ENCODE data around the gene RHOH.

Gene RHOH

GRCh38 chr4:40246011-40246900, 49.4 kb downstream of the RHOH start:
- Histone ChIP-seq H3K4me2 (no peak overlapping the region), H3K27ac (no peak overlapping the region), H2AFZ (ENCODE audit: low read depth) (no peak overlapping the region), H3K9ac (no peak overlapping the region), H3K79me2 (ENCODE audit: insufficient read depth, low read depth) (no peaks in the 10 kb centered on the region), H3K27me3 (ENCODE audit: insufficient read depth, low read depth) (no peaks in the 10 kb centered on the region), H3K4me3 (IDR thresholded peaks at IDR 0.05; ENCODE audit: insufficient read depth, low read depth, low read length) (no peak overlapping the region), H3K36me3 (ENCODE audit: insufficient read depth) (no peaks in the 10 kb centered on the region), H3K4me1 (ENCODE audit: low read depth, poor library complexity, severe bottlenecking) (no peaks in the 10 kb centered on the region), H4K20me1 (ENCODE audit: insufficient read depth) (no peaks in the 10 kb centered on the region)
- TF ChIP-seq CTCF (conservative IDR thresholded peaks at IDR 0.05; ENCODE audit: low read depth, low read length), result no peak

GRCh38 chr4:40246938-40247337, 50.1 kb downstream of the RHOH start:
- no peaks in the 10 kb centered on the region for H3K4me1 ChIP-seq (ENCODE audit: low read depth, poor library complexity, severe bottlenecking)
- no peaks in the 10 kb centered on the region for H3K79me2 ChIP-seq (ENCODE audit: insufficient read depth, low read depth)
- H3K27ac ChIP-seq, result no peak overlapping the region
- H4K20me1 ChIP-seq (ENCODE audit: insufficient read depth), result no peaks in the 10 kb centered on the region
- TF ChIP-seq CTCF (conservative IDR thresholded peaks at IDR 0.05; ENCODE audit: low read depth, low read length), result no peak
- H3K27me3 ChIP-seq (ENCODE audit: insufficient read depth, low read depth), result no peaks in the 10 kb centered on the region
- H2AFZ ChIP-seq (ENCODE audit: low read depth), result no peak overlapping the region
- H3K36me3 ChIP-seq (ENCODE audit: insufficient read depth), result no peaks in the 10 kb centered on the region
- no peak overlapping the region for H3K9ac ChIP-seq
- H3K4me3 ChIP-seq (IDR thresholded peaks at IDR 0.05; ENCODE audit: insufficient read depth, low read depth, low read length), result no peak overlapping the region
- H3K4me2 ChIP-seq, result no peak overlapping the region

- no peaks in the 10 kb centered on the region for H3K36me3 ChIP-seq (ENCODE audit: insufficient read depth)
- H3K27ac ChIP-seq, result no peak overlapping the region
- H3K4me3 ChIP-seq (IDR thresholded peaks at IDR 0.05; ENCODE audit: insufficient read depth, low read depth, low read length), result no peak overlapping the region
- no peaks in the 10 kb centered on the region for H4K20me1 ChIP-seq (ENCODE audit: insufficient read depth)
- no peak overlapping the region for H3K9ac ChIP-seq
- no peak for TF ChIP-seq CTCF (conservative IDR thresholded peaks at IDR 0.05; ENCODE audit: low read depth, low read length)
- H2AFZ ChIP-seq (ENCODE audit: low read depth), result no peak overlapping the region
- H3K4me1 ChIP-seq (ENCODE audit: low read depth, poor library complexity, severe bottlenecking), result no peaks in the 10 kb centered on the region
- no peak overlapping the region for H3K4me2 ChIP-seq
- H3K79me2 ChIP-seq (ENCODE audit: insufficient read depth, low read depth), result no peaks in the 10 kb centered on the region
- H3K27me3 ChIP-seq (ENCODE audit: insufficient read depth, low read depth), result no peaks in the 10 kb centered on the region
These were observed 50.5 kb downstream of the RHOH start for GRCh38 chr4:40247350-40247749.

- Histone ChIP-seq H3K4me2 (no peak overlapping the region), H3K9ac (no peak overlapping the region), H3K79me2 (ENCODE audit: insufficient read depth, low read depth) (no peaks in the 10 kb centered on the region), H3K4me3 (IDR thresholded peaks at IDR 0.05; ENCODE audit: insufficient read depth, low read depth, low read length) (no peak overlapping the region), H3K27ac (no peak overlapping the region), H3K36me3 (ENCODE audit: insufficient read depth) (no peaks in the 10 kb centered on the region), H4K20me1 (ENCODE audit: insufficient read depth) (no peaks in the 10 kb centered on the region), H3K27me3 (ENCODE audit: insufficient read depth, low read depth) (no peaks in the 10 kb centered on the region), H3K4me1 (ENCODE audit: low read depth, poor library complexity, severe bottlenecking) (no peaks in the 10 kb centered on the region), H2AFZ (ENCODE audit: low read depth) (no peak overlapping the region)
- TF ChIP-seq CTCF (conservative IDR thresholded peaks at IDR 0.05; ENCODE audit: low read depth, low read length), result no peak
These were observed 54.5 kb downstream of the RHOH start for GRCh38 chr4:40251366-40251765.

All from KMS-11 (cell line).